Fibroblast of lung (primary cell): ENCODE data around the gene ATRN. TPM values are rescaled to one million over a fixed set of nuclear protein-coding genes. Genes with fewer than 3 reads are reported as not detected.

Experiments
- DNase-seq, 2 donors: peaks; one replicate each; pipeline versions ENCODE4 v3.0.0 to v3.0.0-alpha.2; 2010; ENCODE audit warnings: low read depth in 2 of 2
- H2AFZ ChIP-seq: 2 replicates; pipeline ENCODE4 v1.5.1; 2012; ENCODE audit warnings: low read length, control low read depth, inconsistent platforms
- H3K27ac ChIP-seq: 2 replicates; pipeline ENCODE4 v1.5.1; 2011; ENCODE audit warnings: low read length, control low read depth; ENCODE audit not compliant: insufficient read depth
- H3K27me3 ChIP-seq: 2 replicates; pipeline ENCODE4 v1.5.1; 2011; ENCODE audit warnings: mild to moderate bottlenecking, low read length; ENCODE audit not compliant: control insufficient read depth, insufficient read depth
- H3K36me3 ChIP-seq: 2 replicates; pipeline ENCODE4 v1.5.1; 2011; ENCODE audit warnings: low read length; ENCODE audit not compliant: control insufficient read depth, insufficient read depth
- H3K4me1 ChIP-seq: 2 replicates; pipeline ENCODE4 v1.5.1; 2011; ENCODE audit warnings: low read length; ENCODE audit not compliant: control insufficient read depth, insufficient read depth; ENCODE audit errors: extremely low read depth
- H3K4me2 ChIP-seq: 2 replicates; pipeline ENCODE4 v1.5.1; 2011; ENCODE audit warnings: low read length, control low read depth; ENCODE audit not compliant: insufficient read depth; ENCODE audit errors: extremely low read depth
- H3K4me3 ChIP-seq, 4 experiments: fragments of 200-600 bp in 1 of 4; sonication (generic) in 1 of 4; replicated peaks in 1 of 4; 2 replicates each; pipeline ENCODE4 v1.5.1; 2011 to 2016; ENCODE audit warnings: low read length in 4 of 4, low read depth in 3 of 4, mild to moderate bottlenecking in 3 of 4, control low read depth in 2 of 4, inconsistent platforms in 1 of 4, mixed read lengths in 1 of 4; ENCODE audit not compliant: insufficient read depth in 1 of 4; ENCODE audit errors: control extremely low read depth in 1 of 4
- H3K79me2 ChIP-seq: 2 replicates; pipeline ENCODE4 v1.5.1; 2012; ENCODE audit warnings: mild to moderate bottlenecking, low read length, inconsistent platforms; ENCODE audit not compliant: control insufficient read depth, insufficient read depth
- H3K9ac ChIP-seq: 2 replicates; pipeline ENCODE4 v1.5.1; 2011; ENCODE audit warnings: mild to moderate bottlenecking, low read length, control low read depth; ENCODE audit not compliant: insufficient read depth
- H3K9me3 ChIP-seq: 2 replicates; pipeline ENCODE4 v1.5.1; 2012; ENCODE audit warnings: low read depth, low read length; ENCODE audit not compliant: control insufficient read depth, insufficient read depth
- H4K20me1 ChIP-seq: 2 replicates; pipeline ENCODE4 v1.5.1; 2011; ENCODE audit warnings: low read length; ENCODE audit not compliant: control insufficient read depth, insufficient read depth; ENCODE audit errors: extremely low read depth
- EZH2 ChIP-seq: IDR thresholded peaks from 2 replicates; pipeline ENCODE4 v1.5.1; 2012; ENCODE audit warnings: low read length, control low read depth, mild to moderate bottlenecking; ENCODE audit errors: missing control alignments
- polyA plus RNA-seq, 2 donors: library from polyadenylated mRNA; depleted of rRNA in 1 of 2; stranded (reverse) in 1 of 2; unstranded in 1 of 2; fragments of >200 nt; gene quantifications; 2 replicates each; pipeline ENCODE4 v1.2.1, GENCODE V29; 2011 to 2012; ENCODE audit warnings: missing spikeins in 1 of 2
- total RNA-seq: library from RNA; depleted of rRNA; stranded (reverse); fragments of >200 nt; gene quantifications from 2 replicates; pipeline ENCODE4 v1.2.1, GENCODE V29; 2014
- TF ChIP-seq, protein P1 (sequence below), 2 donors: IDR thresholded peaks in 1 of 2; conservative IDR thresholded peaks in 1 of 2; 1 replicate in 1 of 2; 2 replicates in 1 of 2; pipeline ENCODE4 v1.5.1; 2011 to 2012; ENCODE audit warnings: low read length in 2 of 2, control low read depth in 1 of 2, inconsistent platforms in 1 of 2, low read depth in 1 of 2, mild to moderate bottlenecking in 1 of 2

Gene ATRN
- total and polyA plus RNA-seq, 2 donors (not counting 1 experiment from before 2014, with no cell fraction given): 30.6 to 48.8 TPM

DNA sequence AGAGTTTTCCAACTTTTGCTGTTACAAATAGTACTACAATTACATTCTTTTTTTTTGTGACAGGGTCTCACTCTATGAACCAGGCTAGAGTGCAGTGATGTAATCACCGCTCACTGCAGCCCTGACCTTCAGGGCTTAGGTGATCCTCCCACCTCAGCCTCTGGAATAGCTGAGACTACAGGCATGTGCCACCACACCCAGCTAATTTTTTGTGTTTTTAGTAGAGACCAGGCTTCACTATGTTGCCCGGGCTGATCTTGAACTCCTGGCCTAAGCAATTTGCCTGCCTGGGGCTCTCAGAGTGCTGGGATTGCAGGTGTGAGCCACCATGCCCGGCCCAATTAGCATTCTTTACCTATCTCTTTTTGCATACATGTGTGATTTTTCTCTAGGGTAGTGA, 12.5 kb downstream of the ATRN start:
- Histone ChIP-seq H3K4me1 (peaks cover 3% of the 10 kb centered on the region), H3K4me2 (no peak overlapping the region), H3K9ac (no peak overlapping the region), H2AFZ (no peak overlapping the region), H4K20me1 (no peaks in the 10 kb centered on the region), H3K27me3 (no peaks in the 10 kb centered on the region), H3K4me3 (no peak overlapping the region), H3K9me3 (no peaks in the 10 kb centered on the region), H3K36me3 (no peaks in the 10 kb centered on the region), H3K79me2 (peaks cover 6% of the 10 kb centered on the region), H3K27ac (no peak overlapping the region)
- no peak for TF ChIP-seq EZH2
- TF ChIP-seq, protein P1, sequence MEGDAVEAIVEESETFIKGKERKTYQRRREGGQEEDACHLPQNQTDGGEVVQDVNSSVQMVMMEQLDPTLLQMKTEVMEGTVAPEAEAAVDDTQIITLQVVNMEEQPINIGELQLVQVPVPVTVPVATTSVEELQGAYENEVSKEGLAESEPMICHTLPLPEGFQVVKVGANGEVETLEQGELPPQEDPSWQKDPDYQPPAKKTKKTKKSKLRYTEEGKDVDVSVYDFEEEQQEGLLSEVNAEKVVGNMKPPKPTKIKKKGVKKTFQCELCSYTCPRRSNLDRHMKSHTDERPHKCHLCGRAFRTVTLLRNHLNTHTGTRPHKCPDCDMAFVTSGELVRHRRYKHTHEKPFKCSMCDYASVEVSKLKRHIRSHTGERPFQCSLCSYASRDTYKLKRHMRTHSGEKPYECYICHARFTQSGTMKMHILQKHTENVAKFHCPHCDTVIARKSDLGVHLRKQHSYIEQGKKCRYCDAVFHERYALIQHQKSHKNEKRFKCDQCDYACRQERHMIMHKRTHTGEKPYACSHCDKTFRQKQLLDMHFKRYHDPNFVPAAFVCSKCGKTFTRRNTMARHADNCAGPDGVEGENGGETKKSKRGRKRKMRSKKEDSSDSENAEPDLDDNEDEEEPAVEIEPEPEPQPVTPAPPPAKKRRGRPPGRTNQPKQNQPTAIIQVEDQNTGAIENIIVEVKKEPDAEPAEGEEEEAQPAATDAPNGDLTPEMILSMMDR (conservative IDR thresholded peaks at IDR 0.05 in 1 of 2, IDR thresholded peaks at IDR 0.05 in 1 of 2; ENCODE audit: low read depth in 1 of 2, low read length in 2 of 2): no peak
- no peak for DNase-seq

DNA sequence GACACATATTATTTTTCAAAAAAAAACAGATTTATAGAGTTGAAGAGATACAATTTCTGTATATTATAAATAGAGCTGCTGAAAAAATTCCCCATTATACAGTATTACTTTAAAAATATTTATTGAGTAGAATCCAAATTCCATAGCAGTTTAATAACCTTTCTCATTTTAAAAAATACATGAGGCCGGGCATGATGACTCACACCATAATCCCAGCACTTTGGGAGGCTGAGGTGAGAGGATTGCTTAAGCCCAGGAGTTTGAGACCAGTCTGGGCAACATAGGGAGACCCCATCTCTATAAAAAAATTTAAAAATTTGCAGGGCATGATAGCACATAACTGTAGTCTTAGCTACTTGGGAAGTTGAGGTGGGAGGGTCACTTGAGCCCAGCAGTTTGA, 13.0 kb downstream of the ATRN start:
- H3K4me1 ChIP-seq: peaks cover 3% of the 10 kb centered on the region
- H4K20me1 ChIP-seq: no peaks in the 10 kb centered on the region
- no peak overlapping the region for H3K9ac ChIP-seq
- no peaks in the 10 kb centered on the region for H3K9me3 ChIP-seq
- no peak overlapping the region for H3K4me3 ChIP-seq
- H2AFZ ChIP-seq: no peak overlapping the region
- DNase-seq: peak; percentile 24 to 30
- H3K4me2 ChIP-seq: no peak overlapping the region
- H3K36me3 ChIP-seq: no peaks in the 10 kb centered on the region
- H3K27ac ChIP-seq: no peak overlapping the region
- no peaks in the 10 kb centered on the region for H3K27me3 ChIP-seq
- peaks cover 6% of the 10 kb centered on the region for H3K79me2 ChIP-seq
- TF ChIP-seq EZH2: no peak
- TF ChIP-seq, protein P1 (conservative IDR thresholded peaks at IDR 0.05 in 1 of 2, IDR thresholded peaks at IDR 0.05 in 1 of 2; ENCODE audit: low read depth in 1 of 2, low read length in 2 of 2): no peak

DNA sequence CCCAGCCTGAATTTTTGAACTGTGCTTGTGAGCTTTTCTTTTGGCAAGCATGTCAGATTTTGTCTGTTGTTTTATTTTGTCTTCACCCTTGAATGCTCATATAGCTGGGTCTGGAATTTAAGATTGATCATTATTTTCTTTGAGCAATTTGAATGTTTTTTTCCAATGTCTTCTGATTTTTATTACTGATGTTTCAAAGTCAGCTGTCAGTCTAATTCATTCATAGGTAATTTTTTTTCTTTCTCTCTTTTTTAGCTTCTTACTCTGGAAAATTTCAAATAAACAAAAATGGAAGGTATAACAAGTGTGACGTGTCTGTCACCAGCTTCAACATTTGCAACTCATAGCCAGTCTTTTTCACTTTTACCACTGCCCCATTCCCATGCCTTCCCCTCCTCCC, 15.1 kb downstream of the ATRN start:
- H3K79me2 ChIP-seq: peaks cover 6% of the 10 kb centered on the region
- H3K9me3 ChIP-seq: no peaks in the 10 kb centered on the region
- H4K20me1 ChIP-seq: no peaks in the 10 kb centered on the region
- DNase-seq: no peak
- H3K36me3 ChIP-seq: no peaks in the 10 kb centered on the region
- H2AFZ ChIP-seq: no peak overlapping the region
- H3K4me3 ChIP-seq: no peak overlapping the region
- no peak overlapping the region for H3K4me2 ChIP-seq
- H3K27ac ChIP-seq: no peak overlapping the region
- no peaks in the 10 kb centered on the region for H3K27me3 ChIP-seq
- TF ChIP-seq EZH2: no peak
- TF ChIP-seq, protein P1 (conservative IDR thresholded peaks at IDR 0.05 in 1 of 2, IDR thresholded peaks at IDR 0.05 in 1 of 2; ENCODE audit: low read depth in 1 of 2, low read length in 2 of 2): no peak
- H3K4me1 ChIP-seq: peaks cover 3% of the 10 kb centered on the region
- H3K9ac ChIP-seq: no peak overlapping the region
